Peyer's patch (tissue), 4 donors: ENCODE results near the gene NMBR. TPM values are rescaled to one million over a fixed set of nuclear protein-coding genes. Genes with fewer than 3 reads are reported as not detected.

Source experiments
- DNase-seq, 3 donors: peaks; one replicate each; pipeline ENCODE4 v3.0.0-alpha.2; 2017 to 2019
- H3K27ac ChIP-seq, 4 donors: fragments of 200-600 bp; sonication (generic); one replicate each; pipeline ENCODE4 v1.5.1; 2016 to 2019
- H3K27me3 ChIP-seq, 2 donors: fragments of 200-600 bp; sonication (generic); one replicate each; pipeline ENCODE4 v1.5.1; 2019
- H3K36me3 ChIP-seq, 3 donors: fragments of 200-600 bp; sonication (generic); one replicate each; pipeline ENCODE4 v1.5.1; 2016 to 2019
- H3K4me1 ChIP-seq, 4 donors: fragments of 200-600 bp; sonication (generic); one replicate each; pipeline ENCODE4 v1.5.1; 2016 to 2019
- H3K4me3 ChIP-seq, 4 donors: fragments of 200-600 bp; sonication (generic); 1 replicate in 3 of 4; 2 replicates in 1 of 4; pipeline ENCODE4 v1.5.1; 2016 to 2019; ENCODE audit warnings: mild to moderate bottlenecking in 1 of 4
- H3K9me3 ChIP-seq, 4 donors: fragments of 200-600 bp; sonication (generic); one replicate each; pipeline ENCODE4 v1.5.1; 2016 to 2019; ENCODE audit warnings: mild to moderate bottlenecking in 1 of 4
- POLR2A ChIP-seq, 2 donors: fragments of 450-650 bp; IDR thresholded peaks; one replicate each; pipeline ENCODE4 v1.5.1; 2017; ENCODE audit warnings: antibody characterized with exemption in 2 of 2, mild to moderate bottlenecking in 2 of 2, moderate library complexity in 2 of 2
- total RNA-seq, 4 donors: library from RNA; depleted of rRNA; stranded (reverse); fragments of >200 nt; gene quantifications; one replicate each; pipeline ENCODE4 v1.1.0, GENCODE V29; 2016
- TF ChIP-seq, protein P1 (sequence below), 6 experiments: fragments of 450-650 bp in 4 of 6; fragments of 200-600 bp in 2 of 6; sonication (generic) in 1 of 6; IDR thresholded peaks; one replicate each; pipeline ENCODE4 v1.5.1; 2017 to 2019; ENCODE audit warnings: antibody characterized with exemption in 6 of 6, mild to moderate bottlenecking in 3 of 6, moderate library complexity in 1 of 6

Gene NMBR
- total RNA-seq, 4 donors from 2014 or later, result not detected

DNA sequence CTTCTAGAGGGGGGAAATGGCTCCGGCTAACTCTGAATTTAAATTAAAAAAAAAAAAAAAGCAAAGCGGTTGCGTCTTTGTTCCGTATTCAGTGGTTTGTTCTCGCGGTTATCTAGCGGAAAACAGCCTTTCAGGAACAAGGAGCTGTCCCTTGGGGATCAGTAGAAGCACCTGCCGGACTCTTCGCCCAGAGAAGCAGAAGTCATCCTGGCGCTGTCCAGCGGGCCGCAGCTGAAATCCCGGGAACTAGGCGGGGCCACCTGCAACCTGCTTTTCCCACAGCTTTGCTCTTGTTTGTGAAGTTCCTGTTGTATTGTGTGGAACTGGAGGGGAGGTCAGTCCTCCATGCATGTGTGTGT is 58.1 kb downstream of the NMBR start:
- no peak overlapping the region for H3K27ac ChIP-seq
- H3K4me3 ChIP-seq, result no peak overlapping the region
- H3K36me3 ChIP-seq, result no peaks in the 10 kb centered on the region
- DNase-seq, result no peak
- H3K4me1 ChIP-seq, result no peaks in the 10 kb centered on the region
- TF ChIP-seq, protein P1, sequence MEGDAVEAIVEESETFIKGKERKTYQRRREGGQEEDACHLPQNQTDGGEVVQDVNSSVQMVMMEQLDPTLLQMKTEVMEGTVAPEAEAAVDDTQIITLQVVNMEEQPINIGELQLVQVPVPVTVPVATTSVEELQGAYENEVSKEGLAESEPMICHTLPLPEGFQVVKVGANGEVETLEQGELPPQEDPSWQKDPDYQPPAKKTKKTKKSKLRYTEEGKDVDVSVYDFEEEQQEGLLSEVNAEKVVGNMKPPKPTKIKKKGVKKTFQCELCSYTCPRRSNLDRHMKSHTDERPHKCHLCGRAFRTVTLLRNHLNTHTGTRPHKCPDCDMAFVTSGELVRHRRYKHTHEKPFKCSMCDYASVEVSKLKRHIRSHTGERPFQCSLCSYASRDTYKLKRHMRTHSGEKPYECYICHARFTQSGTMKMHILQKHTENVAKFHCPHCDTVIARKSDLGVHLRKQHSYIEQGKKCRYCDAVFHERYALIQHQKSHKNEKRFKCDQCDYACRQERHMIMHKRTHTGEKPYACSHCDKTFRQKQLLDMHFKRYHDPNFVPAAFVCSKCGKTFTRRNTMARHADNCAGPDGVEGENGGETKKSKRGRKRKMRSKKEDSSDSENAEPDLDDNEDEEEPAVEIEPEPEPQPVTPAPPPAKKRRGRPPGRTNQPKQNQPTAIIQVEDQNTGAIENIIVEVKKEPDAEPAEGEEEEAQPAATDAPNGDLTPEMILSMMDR (IDR thresholded peaks at IDR 0.05), result no peak
- TF ChIP-seq POLR2A (IDR thresholded peaks at IDR 0.05), result no peak
- no peaks in the 10 kb centered on the region for H3K9me3 ChIP-seq
- no peaks in the 10 kb centered on the region for H3K27me3 ChIP-seq

DNA sequence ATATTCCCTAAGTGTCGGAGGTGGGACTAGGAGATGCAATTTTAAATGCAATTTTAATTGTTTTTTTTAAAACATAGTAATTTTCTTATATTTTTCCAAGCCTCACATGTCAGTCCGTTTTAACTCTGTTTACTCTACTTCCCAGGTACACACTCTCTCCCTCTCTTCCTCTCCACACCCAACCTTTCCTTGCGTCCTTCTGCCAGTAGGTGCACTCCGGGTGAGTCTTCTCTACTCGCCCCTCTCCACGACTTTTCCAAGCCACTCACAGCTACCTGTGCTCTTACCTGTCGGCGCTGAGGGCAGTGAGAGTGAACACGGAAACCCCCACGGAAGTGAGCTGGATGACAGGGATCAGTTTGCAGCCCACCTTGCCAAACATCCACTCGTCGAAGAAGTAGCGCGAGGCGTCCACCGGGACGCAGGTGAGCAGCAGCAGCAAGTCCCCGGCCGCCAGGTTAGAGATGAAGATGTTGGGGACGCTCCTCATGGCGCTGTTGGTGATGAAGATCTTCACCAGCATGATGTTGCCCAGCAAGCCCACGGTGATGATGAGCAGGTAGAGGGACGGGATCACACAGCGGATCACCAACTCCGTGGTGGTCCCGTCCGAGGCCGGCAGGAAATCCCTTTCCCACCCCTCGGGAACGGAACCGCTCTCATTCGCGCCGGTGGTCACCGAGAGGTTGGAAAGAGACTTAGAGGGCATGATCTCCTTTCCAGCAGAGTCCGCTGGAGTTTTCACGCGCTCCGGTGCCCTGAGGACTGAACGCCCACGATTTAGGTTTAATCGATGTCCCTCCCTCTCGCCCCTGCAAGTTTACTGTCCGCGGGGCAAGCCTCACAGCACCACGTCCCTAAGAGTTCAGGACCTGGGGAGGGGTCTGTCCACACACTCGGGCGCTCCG is 58.7 kb downstream of the NMBR start:
- Histone ChIP-seq H3K9me3 (no peaks in the 10 kb centered on the region), H3K27ac (no peak overlapping the region), H3K4me1 (no peaks in the 10 kb centered on the region), H3K27me3 (no peaks in the 10 kb centered on the region), H3K4me3 (no peak overlapping the region), H3K36me3 (no peaks in the 10 kb centered on the region)
- no peak for TF ChIP-seq POLR2A (IDR thresholded peaks at IDR 0.05)
- TF ChIP-seq, protein P1 (IDR thresholded peaks at IDR 0.05), result no peak
- no peak for DNase-seq

DNA sequence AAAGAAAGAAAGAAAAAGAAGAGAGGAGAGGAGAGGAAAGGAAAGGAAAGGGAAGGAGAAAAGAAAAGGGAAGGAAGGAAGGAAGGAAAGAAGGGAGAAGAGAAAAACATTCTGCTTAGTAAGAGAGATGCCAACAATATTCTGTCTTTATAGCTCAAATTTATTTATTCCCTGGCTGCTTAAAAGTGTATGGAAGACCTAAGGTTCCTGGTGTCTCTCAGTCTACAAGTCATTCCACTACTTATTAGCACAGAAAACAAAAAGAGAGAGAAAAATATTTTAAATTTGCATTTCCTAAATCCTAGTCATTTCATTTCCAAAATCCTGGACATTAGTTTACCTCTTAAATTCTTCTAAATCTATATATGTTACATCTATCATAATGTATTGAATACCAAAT is 67.8 kb downstream of the NMBR start:
- no peaks in the 10 kb centered on the region for H3K36me3 ChIP-seq
- H3K4me1 ChIP-seq, result no peaks in the 10 kb centered on the region
- no peak overlapping the region for H3K27ac ChIP-seq
- H3K4me3 ChIP-seq, result no peak overlapping the region
- H3K27me3 ChIP-seq, result no peaks in the 10 kb centered on the region
- no peak for DNase-seq
- no peaks in the 10 kb centered on the region for H3K9me3 ChIP-seq
- TF ChIP-seq, protein P1 (IDR thresholded peaks at IDR 0.05), result no peak
- TF ChIP-seq POLR2A (IDR thresholded peaks at IDR 0.05), result no peak

DNA sequence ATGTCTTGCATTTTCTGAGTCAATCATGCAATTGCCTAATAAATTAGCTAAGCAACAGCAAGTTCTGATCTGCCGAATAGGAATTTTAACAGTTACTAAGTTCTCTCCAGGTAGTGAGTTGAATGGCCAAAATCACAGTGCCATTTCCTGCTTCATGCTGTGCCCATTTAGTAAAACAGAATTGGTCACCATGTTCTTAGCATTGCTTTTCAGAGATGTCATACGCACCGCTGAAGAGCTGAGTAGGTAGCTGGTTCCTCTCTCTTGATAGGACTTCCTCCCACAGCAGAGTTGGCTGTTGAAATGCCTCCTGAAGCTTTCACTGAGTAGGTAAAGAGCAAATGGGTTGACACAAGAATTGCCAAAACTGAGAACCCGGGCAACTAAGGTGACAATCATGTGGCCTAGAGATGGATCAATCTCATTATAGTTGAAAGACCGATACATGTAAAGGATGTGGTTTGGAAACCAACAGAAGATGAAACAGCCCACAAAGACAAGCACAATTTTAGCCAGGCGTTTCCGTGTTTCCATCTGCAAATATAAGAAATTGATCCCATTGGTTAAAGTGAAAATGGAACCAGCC is 71.3 kb downstream of the NMBR start:
- no peak overlapping the region for H3K27ac ChIP-seq
- H3K27me3 ChIP-seq, result no peaks in the 10 kb centered on the region
- DNase-seq, result no peak
- no peaks in the 10 kb centered on the region for H3K4me1 ChIP-seq
- no peak for TF ChIP-seq POLR2A (IDR thresholded peaks at IDR 0.05)
- TF ChIP-seq, protein P1 (IDR thresholded peaks at IDR 0.05), result no peak
- no peak overlapping the region for H3K4me3 ChIP-seq
- no peaks in the 10 kb centered on the region for H3K9me3 ChIP-seq
- no peaks in the 10 kb centered on the region for H3K36me3 ChIP-seq

DNA sequence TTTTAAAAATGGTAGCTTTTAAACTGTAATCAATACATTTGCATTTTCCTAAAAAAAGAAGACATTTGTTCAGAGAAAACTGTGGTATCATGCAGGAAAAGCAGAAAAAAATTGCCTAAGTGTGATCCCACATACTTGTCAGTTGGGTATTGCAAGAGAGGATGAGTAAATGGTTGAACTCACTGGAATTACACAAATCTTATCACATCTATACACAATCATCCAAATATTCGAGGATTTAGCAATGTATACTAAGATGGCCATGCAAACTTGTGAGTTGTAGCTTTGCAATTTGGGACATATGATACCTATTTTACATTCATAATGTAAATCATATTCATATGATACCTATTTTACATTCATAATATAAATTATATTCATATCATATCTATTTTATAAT is 72.4 kb downstream of the NMBR start:
- no peak overlapping the region for H3K27ac ChIP-seq
- DNase-seq, result no peak
- H3K4me1 ChIP-seq, result no peaks in the 10 kb centered on the region
- no peak for TF ChIP-seq POLR2A (IDR thresholded peaks at IDR 0.05)
- TF ChIP-seq, protein P1 (IDR thresholded peaks at IDR 0.05), result no peak
- no peak overlapping the region for H3K4me3 ChIP-seq
- H3K27me3 ChIP-seq, result no peaks in the 10 kb centered on the region
- H3K9me3 ChIP-seq, result no peaks in the 10 kb centered on the region
- no peaks in the 10 kb centered on the region for H3K36me3 ChIP-seq
